GM19025 (cell line): ENCODE results near the gene SOS1.

Experiments used
- ATAC-seq: cut with Tn5 transposase; IDR thresholded peaks from one replicate; pipeline ENCODE4 v1.9.1; 2021; ENCODE audit warnings: mild to moderate bottlenecking, low read depth, moderate library complexity; ENCODE audit not compliant: unreplicated experiment

SOS1 gene

GRCh38 chr2:39050109-39050508 is 70.7 kb downstream of the SOS1 start:
- ATAC-seq = no peak

- ATAC-seq = no peak
Measured at GRCh38 chr2:39039072-39039471, 81.8 kb downstream of the SOS1 start.

- no peak for ATAC-seq
Measured at GRCh38 chr2:39033980-39034379, 86.9 kb downstream of the SOS1 start.

- ATAC-seq = no peak
Measured at GRCh38 chr2:39027421-39027820, 93.4 kb downstream of the SOS1 start.

GRCh38 chr2:39024833-39025232 is 96.0 kb downstream of the SOS1 start:
- no peak for ATAC-seq

- no peak for ATAC-seq
Measured at GRCh38 chr2:39023649-39024048, 97.2 kb downstream of the SOS1 start.

GRCh38 chr2:39022642-39023235 is 98.1 kb downstream of the SOS1 start:
- ATAC-seq = no peak

- ATAC-seq = no peak
Measured at GRCh38 chr2:39020383-39020782, 100.5 kb downstream of the SOS1 start.

GRCh38 chr2:39018638-39019037 is 102.2 kb downstream of the SOS1 start:
- no peak for ATAC-seq

- ATAC-seq = no peak
Measured at GRCh38 chr2:39017334-39017733, 103.5 kb downstream of the SOS1 start.

GRCh38 chr2:39015424-39015823 is 105.4 kb downstream of the SOS1 start:
- ATAC-seq = no peak

- ATAC-seq = no peak
Measured at GRCh38 chr2:39013871-39014270, 107.0 kb downstream of the SOS1 start.

GRCh38 chr2:39008665-39009064 is 112.2 kb downstream of the SOS1 start:
- ATAC-seq = no peak

- ATAC-seq = no peak
Measured at GRCh38 chr2:39007875-39008504, 112.9 kb downstream of the SOS1 start.

- ATAC-seq = no peak
Measured at GRCh38 chr2:39000552-39000951, 120.3 kb downstream of the SOS1 start.

GRCh38 chr2:38997781-38998180 is 123.1 kb downstream of the SOS1 start:
- ATAC-seq = no peak

- no peak for ATAC-seq
Measured at GRCh38 chr2:38991899-38992298, 129.0 kb downstream of the SOS1 start.

GRCh38 chr2:38988716-38989115 is 132.1 kb downstream of the SOS1 start:
- no peak for ATAC-seq

- no peak for ATAC-seq
Measured at GRCh38 chr2:38982498-38982897, 138.4 kb downstream of the SOS1 start.

GRCh38 chr2:38981670-38982357 is 139.0 kb downstream of the SOS1 start:
- ATAC-seq = no peak

GRCh38 chr2:38981003-38981669 is 139.7 kb downstream of the SOS1 start:
- ATAC-seq = no peak
